HG03025 (cell line): ENCODE measurements around the gene CHST5.
A peak's percentile ranks its signal among the peaks of the same experiment; 100 is the strongest.

Source experiments
- ATAC-seq: cut with Tn5 transposase; IDR thresholded peaks from one replicate; pipeline ENCODE4 v1.9.1; 2021; ENCODE audit warnings: mild to moderate bottlenecking, moderate library complexity; ENCODE audit not compliant: unreplicated experiment, low FRiP score

CHST5 gene

DNA sequence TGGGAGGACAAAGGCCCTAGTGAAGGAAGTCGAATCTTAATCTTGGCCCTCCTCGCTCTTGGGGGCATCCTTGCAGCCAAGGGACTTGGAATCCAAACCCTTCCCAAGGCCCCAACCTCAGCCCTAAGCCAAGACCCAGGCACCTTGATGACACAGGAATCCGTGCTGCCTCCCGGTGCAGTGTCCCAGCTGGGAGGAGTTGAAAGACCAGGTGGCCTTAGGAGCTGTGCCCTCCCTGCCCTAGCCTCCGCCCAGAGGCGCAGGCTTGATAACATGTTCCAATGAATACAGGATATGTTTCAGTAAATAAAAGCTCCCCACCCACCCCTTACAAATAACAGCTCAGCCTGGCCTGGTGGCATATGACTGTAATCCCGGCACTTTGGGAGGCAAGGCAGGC lies at the start of gene CHST5:
TSS of gene CHST5 (minus strand) at position 208 of the 400 bp plus-strand sequence. CDS start 5,724 bp downstream, outside the sequence.
- no peak for ATAC-seq

DNA sequence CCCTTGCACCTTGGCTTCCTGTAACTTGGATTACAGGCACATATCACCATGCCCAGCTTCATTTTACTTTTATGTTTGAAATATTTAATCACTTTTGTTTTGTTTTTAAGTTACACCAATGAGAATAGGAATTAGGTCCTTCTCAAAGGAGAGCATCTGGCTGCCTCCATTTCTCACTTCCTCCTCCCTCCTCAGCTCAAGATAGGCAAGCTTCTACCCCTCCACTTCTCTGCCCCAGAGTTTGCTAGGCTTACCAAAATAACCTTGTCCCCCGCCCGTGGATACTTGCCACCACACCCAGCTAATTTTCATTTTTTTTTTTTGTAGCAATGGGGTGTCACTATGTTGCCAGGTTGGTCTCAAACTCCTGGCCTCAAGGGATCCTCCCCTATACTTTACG lies 48.2 kb upstream of the CHST5 start:
- ATAC-seq, result peak; percentile 62

DNA sequence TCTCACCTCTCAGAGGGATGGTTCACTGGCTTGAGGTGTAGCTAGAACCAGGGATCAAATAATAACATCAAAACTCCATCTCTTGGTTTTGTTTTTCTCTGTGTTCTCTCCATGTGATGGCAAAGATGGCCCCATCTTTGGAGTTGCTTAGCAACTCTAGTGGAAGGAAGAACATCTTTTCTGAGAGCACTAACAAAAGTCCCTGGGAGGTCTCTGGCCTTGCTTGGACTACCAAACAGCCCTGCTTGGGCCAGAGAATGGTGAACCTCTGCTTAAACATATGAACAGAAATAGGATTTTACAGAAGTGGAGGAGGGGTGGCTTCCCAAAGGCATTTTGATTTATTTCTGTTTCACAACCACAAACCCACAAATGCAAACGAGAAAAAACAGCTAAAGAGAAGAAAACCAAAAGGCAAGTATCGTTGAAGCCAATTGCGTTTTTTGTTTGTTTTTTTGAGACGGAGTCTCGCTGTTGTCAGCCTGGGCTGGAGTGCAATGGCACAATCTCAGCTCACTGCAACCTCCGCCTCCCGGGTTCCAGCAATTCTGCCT lies 43.5 kb upstream of the CHST5 start:
- ATAC-seq, result no peak

DNA sequence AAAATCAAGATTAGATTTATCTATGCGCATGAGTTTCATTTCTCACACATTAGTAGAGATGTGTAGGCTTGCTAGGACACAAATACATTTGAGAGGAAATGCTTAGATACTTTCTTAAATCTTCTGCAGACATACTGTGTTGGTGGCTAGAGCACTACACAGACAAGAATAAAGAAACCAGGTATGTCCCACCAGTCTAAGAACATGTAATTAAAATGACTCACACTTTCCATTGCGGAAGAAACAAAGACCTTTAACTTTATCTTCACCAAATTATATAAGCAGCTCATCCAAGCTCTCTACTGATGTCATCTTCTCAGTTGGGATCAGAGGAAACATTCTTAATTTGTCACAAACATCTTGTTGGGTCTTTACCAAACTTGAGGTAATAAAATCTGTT lies 42.8 kb upstream of the CHST5 start:
- ATAC-seq, result no peak

DNA sequence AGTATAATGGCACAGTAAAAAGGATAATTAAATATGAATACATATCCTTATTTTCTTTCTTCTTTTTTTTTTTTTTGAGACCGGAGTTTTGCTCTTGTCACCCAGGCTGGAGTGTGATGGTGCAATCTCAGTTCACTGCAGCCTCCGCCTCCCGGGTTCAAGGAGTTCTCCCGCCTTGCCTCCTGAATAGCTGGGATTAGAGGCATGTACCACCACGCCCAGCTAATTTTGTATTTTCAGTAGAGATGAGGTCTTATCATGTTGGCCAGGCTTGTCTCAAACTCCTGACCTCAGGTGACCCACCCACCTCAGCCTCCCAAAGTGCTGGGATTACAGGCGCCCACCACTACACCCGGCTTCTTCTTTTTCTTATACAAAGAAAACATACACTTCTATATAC lies 42.3 kb upstream of the CHST5 start:
- ATAC-seq, result no peak

DNA sequence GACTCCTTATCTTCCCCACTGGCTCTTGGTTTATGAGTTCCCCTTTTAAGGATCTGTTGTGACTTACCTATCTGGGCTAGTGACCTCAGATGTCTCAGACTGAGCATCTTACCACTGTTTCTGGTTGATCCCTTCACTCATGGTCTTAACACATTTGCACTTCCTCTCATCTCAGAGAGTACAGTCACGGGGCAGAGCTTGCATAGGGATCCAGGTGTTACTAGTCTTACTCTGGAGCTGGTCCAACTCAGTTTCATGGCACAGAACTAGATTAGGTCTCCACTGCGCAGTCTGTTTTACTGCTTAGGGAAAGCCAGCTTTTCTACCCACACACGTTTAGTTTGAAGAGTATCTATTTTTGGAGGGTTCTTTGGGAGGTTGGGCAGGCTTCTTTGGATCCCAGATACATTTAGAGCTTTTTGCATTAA lies 40.5 kb upstream of the CHST5 start:
- peak; percentile 66 for ATAC-seq

DNA sequence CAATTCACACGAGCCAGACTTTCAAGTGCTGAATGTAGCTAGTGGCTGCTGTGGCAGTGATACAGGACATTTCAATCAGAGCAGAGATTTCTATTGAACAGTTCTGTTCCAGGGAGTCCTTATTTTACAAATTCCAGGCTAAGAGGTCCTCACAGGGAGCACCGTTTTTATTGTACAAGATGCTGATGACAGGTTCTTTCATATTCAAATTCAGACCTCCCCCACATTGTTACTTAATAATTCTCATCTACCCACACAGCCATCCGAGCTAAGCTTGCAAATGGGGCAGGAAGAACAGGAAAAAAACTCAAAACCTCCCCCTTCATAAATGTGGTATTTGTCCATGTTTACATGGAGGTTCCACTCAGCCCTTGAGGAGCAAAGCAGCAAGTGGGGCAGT lies 40.0 kb upstream of the CHST5 start:
- no peak for ATAC-seq

DNA sequence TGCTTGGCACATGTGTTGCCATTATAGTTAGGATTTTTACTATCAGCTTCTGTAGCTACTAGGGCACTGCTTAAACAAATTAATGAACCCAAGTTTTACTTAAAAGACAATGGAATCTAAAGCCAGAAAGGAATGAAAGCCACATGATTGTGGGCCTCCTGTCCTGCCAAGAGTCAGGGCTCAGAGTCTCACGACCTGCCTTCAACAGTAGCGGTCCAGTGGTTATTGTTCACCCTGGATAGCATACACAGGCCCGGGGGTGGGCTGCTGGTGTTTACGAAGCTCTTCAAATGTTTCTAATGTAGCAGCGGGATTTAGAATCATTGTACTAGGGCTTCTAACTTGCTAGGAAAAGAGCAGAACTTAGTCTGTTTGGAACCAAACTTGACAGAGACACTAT lies 38.0 kb upstream of the CHST5 start:
- ATAC-seq, result no peak

DNA sequence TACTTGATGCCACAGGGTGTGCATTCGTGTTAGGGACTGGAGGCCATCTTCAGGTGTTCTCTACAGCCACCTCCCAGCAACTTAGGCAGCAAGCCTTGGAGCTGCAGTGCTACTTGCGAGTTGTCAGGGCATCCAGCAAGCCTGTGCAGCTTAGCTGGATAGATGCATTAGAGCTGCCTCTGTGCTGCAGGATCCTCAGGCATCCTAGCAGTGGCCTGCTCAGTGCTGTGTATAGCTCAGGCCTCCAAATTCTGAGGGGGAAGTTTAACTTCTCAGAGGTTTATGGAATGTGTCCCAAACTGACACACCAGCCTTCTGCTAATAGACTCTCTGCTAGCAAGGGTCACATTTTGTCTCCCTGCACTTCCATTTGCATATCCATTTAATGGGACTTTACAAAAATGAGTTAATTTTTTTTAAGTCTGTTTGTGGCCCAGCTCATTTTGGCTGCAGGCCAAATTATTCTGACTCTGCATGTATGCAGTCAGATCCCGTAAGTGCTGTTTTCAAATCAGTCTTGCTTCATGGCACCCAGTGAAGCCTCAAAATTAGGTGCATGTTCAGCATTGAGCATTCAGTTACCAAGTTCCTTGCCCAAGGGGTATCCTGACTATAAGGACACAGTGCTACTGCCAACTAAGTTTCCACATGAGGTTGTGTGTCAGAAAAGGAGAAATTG lies 37.1 kb upstream of the CHST5 start:
- ATAC-seq, result no peak

DNA sequence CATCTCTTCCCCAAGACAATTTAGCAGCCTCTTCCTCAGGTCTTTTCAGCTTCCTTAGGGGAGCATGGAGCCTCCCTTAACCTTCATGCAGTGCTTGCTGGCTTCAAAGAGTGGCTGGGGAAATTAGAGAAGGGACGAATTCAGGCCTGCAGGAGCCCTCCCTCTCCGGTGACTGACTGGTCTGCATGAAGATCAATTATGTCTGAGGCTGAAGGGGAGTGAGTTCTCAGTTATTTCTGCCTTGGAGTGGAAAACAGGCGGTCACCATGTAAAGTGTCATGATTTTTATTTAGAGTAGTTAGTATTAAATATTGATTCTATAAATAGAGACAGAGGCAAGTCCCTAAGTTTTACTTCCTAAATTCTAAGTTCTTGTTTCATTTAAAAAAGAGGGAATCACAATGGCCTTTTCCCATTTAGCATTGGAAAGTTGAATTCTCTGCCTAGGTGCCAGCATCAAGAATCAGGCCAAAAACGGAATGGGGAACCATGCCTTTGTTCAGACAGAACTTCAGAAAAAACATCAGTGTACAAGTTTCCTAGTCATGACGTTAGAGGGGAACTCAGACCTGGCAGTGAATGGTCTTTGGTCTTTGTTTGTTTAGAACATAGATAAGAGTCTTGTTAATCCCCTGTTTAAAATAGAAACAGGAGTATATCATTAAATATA lies 34.6 kb upstream of the CHST5 start:
- no peak for ATAC-seq

DNA sequence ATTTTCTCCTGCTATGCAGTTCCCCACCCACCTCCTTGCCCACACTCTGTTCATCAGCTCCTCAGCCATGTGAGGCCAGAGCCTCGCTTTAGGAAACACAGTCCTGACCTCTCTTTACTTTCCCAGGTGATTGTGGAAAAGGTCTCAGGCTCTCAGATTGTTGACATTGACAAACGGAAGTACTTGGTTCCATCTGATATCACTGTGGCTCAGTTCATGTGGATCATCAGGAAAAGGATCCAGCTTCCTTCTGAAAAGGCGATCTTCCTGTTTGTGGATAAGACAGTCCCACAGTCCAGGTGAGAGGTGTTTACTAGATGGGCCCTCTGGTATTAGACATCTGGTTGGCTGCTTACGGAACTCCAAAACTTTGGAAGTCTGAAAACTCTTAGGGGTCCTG lies 32.0 kb upstream of the CHST5 start:
- ATAC-seq, result no peak

DNA sequence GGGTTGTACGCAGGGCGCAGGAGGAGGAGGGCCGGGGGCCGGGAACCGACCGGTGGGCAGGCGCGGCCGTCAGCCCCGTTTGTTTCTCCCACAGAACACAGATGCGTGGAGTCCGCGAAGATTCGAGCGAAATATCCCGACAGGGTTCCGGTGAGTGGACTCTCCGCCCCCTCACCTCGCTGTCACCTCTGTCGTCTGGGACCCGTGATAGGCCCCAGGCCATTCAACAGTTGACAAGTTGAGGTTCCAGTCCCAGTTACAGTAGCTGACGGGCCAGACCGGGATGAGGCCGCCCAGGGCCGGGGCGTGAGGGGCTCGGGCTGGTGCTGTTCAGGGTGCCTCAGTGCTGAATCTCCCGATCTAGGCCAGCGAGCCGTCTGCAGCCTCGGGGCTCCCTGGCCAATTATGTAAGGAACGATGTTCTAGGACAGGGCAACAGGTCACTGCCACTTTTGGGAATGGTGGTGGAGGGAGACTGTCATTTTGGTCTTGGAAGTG lies 30.9 kb upstream of the CHST5 start:
- peak; percentile 1 for ATAC-seq

DNA sequence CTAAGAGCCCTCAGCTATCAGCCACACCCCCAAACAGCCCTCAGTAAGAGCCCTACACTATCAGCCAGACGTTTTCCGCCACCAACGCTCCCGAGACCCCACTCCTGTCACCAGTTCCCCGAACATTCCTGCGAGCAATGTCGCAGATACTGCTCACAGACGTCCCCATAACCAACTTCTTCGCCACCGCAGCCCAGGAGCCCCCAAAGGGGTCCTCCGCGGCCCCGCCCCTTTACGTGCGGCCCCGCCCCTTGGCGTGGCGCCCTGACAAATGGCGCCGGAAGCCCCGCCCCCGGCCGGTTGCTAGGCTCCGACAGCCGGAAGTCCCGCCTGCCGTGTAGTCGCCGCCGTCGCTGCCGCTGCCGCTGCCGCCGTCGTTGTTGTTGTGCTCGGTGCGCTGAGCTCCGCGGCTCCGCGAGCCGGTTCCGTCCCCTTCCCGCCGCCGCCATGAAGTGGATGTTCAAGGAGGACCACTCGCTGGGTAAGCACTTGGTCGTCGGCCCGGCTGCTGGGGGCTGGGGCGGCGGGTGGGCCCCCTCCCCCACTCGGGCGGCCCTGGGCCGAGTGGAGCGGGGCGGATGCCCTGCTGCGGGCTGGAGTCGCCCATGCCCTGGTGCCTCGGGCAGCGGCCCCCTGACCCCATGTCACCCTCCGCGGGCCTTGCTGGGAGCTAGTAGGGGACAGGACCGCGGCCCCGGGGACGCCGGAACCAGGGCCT lies 30.3 kb upstream of the CHST5 start, which contains the start of gene GABARAPL2:
TSS of gene GABARAPL2 (plus strand) at position 340 of the 718 bp plus-strand sequence. CDS start at position 448, 108 bp downstream.
- peak; percentile 60 for ATAC-seq

DNA sequence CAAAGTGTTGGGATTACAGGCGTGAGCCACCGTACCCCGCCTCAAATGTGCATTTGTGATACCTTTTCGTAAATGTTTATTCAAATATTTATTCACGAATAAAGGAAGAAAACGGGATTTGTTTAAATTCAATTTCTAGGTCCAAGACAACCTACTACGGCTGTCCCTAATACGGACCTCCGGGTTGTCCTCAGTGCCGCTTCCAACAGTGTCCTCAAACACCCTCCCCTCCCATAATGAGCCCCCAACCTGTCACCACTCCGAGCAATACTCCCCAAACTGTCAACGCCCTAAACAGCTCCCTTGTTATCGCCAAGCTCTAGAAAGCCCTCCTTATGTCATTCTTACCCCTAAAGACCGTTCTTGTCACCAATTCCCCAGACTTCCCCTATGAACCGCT lies 29.7 kb upstream of the CHST5 start:
- ATAC-seq, result peak; percentile 13

DNA sequence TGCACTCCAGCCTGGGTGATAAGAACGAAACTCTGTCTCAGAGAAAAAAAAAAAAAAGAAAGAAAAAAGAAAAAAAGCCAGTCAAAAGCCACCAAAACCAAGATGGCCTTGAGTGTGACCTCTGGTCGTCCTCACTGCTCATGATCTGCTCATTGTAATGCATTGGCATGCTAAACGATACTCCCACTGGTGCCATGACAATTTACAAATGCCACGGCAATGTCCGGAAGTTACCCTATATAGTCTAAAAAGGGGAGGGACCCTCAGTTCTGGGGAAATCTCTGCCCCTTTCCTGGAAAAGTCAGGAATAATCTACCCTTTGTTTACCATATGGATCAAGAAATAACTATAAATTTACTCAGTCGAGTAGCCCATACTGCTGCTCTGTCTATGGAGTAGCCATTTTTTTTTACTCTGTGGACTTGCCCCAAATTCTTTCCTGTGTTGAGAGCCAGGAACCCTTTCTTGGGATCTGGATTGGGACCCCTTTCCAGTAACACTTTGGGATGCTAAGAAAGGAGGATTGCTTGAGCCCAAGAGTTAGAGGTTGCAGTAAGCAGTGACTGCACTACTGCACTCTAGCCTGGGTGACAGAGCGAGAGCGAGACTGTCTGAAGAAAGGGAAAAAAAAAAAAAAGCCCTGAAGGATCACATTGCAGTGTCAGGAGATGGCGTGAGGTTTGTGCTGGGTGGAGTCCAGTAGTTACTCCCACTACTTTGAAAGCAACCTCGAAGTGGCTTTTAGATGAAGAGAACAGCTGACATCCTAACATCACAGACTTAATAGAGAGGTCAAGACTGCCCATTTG lies 23.9 kb upstream of the CHST5 start:
- ATAC-seq, result no peak

DNA sequence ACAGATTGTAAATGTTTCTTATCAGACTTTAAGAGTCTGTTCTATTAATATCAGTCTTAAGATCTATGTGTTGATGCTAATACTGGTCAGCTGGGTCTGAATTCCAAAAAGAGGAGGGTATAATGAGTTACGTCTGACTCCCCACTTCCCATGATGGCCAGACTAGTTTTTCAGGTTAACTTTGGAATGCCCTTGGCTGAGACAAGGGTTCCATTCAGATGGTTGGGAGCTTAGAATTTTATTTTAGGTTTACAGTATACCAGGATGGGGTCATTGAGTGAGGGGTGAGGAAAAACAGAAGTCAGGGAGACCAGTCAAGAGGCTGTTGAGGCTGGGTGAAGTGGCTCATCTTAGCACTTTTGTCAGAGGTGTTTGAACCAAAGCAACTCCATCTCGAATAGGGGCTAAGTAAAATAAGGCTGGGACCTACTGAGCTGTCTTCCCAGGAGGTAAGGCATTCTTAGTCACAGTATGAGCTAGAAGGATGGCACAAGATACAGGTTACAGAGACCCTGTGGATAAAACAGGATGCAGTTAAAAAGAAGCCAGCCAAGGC lies 23.0 kb upstream of the CHST5 start:
- ATAC-seq, result no peak

DNA sequence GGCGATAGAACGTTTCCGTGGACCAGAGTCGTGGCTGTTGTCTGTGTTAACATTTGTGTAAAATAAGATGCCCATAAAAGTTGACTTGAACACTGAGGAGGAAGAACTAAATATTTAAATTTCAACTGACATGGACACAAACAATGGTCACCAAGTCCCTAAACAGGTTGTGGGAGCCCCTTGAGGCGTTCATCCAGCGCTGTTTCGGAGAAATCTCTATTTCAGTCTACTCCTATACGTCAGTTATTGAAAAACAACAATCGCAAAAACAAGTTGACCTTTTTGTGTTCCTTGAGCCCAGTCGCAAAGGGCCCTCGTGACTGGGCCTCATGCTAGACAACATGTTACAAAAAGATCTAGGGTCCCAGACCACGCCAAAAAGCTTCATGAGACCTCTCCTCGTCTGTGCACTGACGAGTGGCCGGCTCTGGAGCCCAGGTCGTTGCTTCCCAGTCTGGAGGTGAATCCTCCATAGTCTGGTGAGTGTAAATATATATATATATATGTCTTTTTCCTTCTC lies 20.6 kb upstream of the CHST5 start:
- ATAC-seq, result no peak

DNA sequence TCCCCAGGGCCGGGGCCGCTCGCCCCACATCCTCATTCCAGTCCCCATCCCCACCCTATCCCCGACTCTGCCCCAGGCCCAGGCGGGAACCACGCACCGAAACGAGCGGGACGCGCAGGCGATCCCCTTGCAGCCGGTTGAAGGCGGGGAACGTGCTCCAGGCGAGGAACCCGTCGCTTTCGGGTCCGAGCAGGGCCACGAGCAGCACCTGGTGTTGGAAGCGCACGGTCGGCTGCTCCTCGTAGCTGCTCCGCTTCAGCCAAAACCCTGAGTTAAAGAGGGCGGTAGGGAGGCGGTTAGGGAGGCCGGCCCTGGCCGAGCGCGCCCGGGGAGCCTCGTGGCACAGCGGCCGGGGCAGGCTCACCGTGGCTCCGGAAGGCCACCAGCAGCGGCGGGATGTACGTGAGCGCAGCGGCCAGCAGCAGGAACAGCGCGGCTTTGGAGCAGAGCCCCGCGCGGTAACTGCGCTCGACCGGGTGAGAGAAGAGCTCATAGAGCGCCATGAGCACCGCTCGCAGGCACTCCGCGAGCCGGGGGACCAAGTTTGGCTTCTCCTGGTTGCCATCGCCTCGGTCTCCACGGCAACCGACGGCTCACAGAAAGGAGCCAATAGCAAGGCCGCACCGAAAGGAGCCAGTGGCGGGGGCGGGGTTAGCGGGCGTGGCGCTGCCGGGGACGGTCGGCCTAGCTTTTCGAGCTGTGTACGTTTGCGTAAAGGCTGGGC lies 20.0 kb upstream of the CHST5 start, which contains the start of gene TMEM231:
TSS of gene TMEM231 (minus strand) at position 546 of the 724 bp plus-strand sequence. CDS start at position 503, 43 bp downstream.
- peak; percentile 96 for ATAC-seq

DNA sequence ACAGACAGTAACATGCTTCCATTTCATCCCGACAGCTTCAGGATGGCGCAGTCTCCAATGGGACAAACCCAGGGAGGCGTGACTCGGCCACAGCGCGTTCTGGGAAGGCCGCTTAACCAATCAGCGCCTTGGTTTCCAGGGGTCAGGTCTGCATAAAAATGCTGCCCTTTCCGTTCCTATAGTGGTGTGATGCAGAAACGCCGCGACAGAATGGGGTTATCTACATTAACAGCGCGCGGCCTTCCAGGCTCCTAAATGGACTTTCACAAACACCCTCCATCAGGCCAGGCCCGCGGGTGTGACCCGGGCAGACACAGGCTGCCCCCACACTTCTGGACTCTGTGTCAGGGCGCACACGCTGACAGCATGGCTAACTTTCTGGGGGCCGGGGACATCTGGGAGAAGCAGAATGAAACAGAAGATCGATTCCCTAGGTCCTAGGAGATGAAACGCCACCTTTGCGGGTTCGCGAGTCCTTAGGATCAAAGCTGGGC lies 19.4 kb upstream of the CHST5 start:
- ATAC-seq, result peak; percentile 1
